Activated naive CD4-positive, alpha-beta T cell treated with anti-CD3 and anti-CD28 coated beads for 36 hours (primary cell): Measurements from ENCODE around the gene SLC23A1. TPM values are rescaled to one million over a fixed set of nuclear protein-coding genes. Genes with fewer than 3 reads are reported as not detected.
"Not testable (repeated sequence)": the region's sequence is repeated elsewhere in the genome, so short reads cannot be mapped to it uniquely, and the experiment has no call there.

Source experiments
- CTCF ChIA-PET: fragments of 350-600 bp; sonication (Branson Sonifier 250); formaldehyde crosslinking; loops from one replicate; lab custom pipeline; 2021; ENCODE audit warnings: antibody characterized with exemption; lab: Charles Lee
- DNase-seq: peaks from one replicate; pipeline ENCODE4 v3.0.0-alpha.2; 2020
- H3K27ac Mint-ChIP-seq: one replicate; pipeline ENCODE4 v1.8.0; 2021; ENCODE audit warnings: mild to moderate bottlenecking, mixed read lengths
- H3K27me3 Mint-ChIP-seq: one replicate; pipeline ENCODE4 v1.8.0; 2021; ENCODE audit warnings: low read depth, mixed read lengths
- H3K36me3 Mint-ChIP-seq: one replicate; pipeline ENCODE4 v1.8.0; 2021; ENCODE audit warnings: low read depth, mixed read lengths
- H3K4me1 Mint-ChIP-seq: one replicate; pipeline ENCODE4 v1.8.0; 2021; ENCODE audit warnings: low read depth, mixed read lengths
- H3K4me3 Mint-ChIP-seq: one replicate; pipeline ENCODE4 v1.8.0; 2021; ENCODE audit warnings: mild to moderate bottlenecking, moderate library complexity, mixed read lengths
- H3K9me3 Mint-ChIP-seq: one replicate; pipeline ENCODE4 v1.8.0; 2021; ENCODE audit warnings: mixed read lengths
- intact Hi-C: fragments of 100-400 bp; cut with micrococcal nuclease; formaldehyde crosslinking; loops from one replicate; pipeline ENCODE4 v1.15.1; 2023
- total RNA-seq, 2 experiments: library from RNA; stranded (reverse); gene quantifications; one replicate each; pipeline ENCODE4 v1.2.3, GENCODE V29; 2021

Gene SLC23A1
- total RNA-seq, 2 experiments from 2014 or later, result 0.62 TPM; not detected in 1

GRCh38 chr5:139347863-139348262 is 35.2 kb downstream of the SLC23A1 start:
- not testable (repeated sequence) for H3K27ac Mint-ChIP-seq
- CTCF ChIA-PET, result interaction anchor here (0.7 kb wide), 1 partner anchor 48 kb away, joined by 3 read pairs; no protein-coding TSS in a partner anchor

GRCh38 chr5:139345442-139345841 is 37.7 kb downstream of the SLC23A1 start:
- CTCF ChIA-PET, H3K4me3 Mint-ChIP-seq, H3K27ac Mint-ChIP-seq, DNase-seq, H3K36me3 Mint-ChIP-seq, intact Hi-C loops, H3K27me3 Mint-ChIP-seq, H3K9me3 Mint-ChIP-seq: not testable (repeated sequence)
- peaks cover 55% of the 10 kb centered on the region for H3K4me1 Mint-ChIP-seq

More at GRCh38 chr5:139347863-139348262, 35.2 kb downstream of the SLC23A1 start:
- H3K36me3 Mint-ChIP-seq, intact Hi-C loops, DNase-seq, H3K27me3 Mint-ChIP-seq, H3K4me3 Mint-ChIP-seq, H3K9me3 Mint-ChIP-seq: not testable (repeated sequence)
- peaks cover 52% of the 10 kb centered on the region for H3K4me1 Mint-ChIP-seq

DNA sequence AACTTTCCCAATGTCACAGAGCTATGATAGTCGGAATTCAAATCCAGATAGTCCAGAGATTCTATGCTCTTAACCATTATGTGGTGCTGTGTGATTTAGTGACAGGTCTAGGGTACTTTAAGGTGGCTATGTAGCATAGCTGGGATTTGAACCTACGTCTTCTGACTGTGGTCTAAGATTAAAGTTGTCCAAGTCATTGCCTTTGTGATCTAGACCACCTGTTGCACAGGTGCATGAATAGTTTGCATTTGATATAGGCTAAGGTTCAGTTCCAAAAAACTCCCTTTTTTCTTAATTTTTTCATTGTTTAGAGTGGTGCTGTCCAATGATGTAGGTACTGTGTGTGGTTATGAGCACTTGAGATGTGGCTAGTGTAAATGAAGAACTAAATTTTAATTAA is 38.9 kb downstream of the SLC23A1 start:
- Mint-ChIP-seq H3K27ac (no peak overlapping the region), H3K9me3 (no peaks in the 10 kb centered on the region), H3K4me1 (peaks cover 55% of the 10 kb centered on the region), H3K36me3 (peaks cover 7% of the 10 kb centered on the region), H3K27me3 (no peaks in the 10 kb centered on the region), H3K4me3 (peak overlapping the region; percentile 5)
- CTCF ChIA-PET, result interaction anchor here (0.7 to 0.9 kb wide), 2 partner anchors 72 to 733 kb away, joined by 3 read pairs; no protein-coding TSS in a partner anchor
- intact Hi-C loops, result no loop called here
- no peak for DNase-seq

- CTCF ChIA-PET, result no interaction called here
- peaks cover 50% of the 10 kb centered on the region for H3K4me1 Mint-ChIP-seq
- peak overlapping the region; percentile 99 for H3K27ac Mint-ChIP-seq
Measured at GRCh38 chr5:139343476-139343875, 39.6 kb downstream of the SLC23A1 start.

DNA sequence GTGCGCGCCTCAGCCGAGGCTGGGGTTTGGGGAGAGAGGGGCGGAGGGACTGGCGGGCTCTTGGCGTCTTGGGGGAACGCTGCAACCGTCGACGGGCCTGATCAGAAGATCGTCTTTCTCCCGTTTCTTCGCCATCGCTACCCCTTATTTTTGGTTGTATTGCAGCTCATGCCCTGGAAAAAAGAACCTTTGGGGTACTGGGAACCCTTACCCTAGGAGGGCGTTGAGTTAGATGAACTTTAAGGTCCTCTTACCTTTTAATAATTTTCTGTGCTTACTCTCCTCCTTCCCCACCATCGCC is 40.7 kb downstream of the SLC23A1 start:
- intact Hi-C loops, result loop anchor here (1.0 to 2.0 kb wide), 2 partner anchors 148 to 767 kb away; partner anchors contain the start of gene HSPA9
- CTCF ChIA-PET, result interaction anchor here (0.6 to 2.9 kb wide), 9 partner anchors 10 to 291 kb away, joined by 3 to 14 read pairs (median 4); partner anchors contain the start of gene MATR3
- H3K27ac Mint-ChIP-seq, result peak overlapping the region; percentile 99
- DNase-seq, result no peak
- H3K27me3 Mint-ChIP-seq, result no peaks in the 10 kb centered on the region
- H3K4me1 Mint-ChIP-seq, result peaks cover 49% of the 10 kb centered on the region
- H3K36me3 Mint-ChIP-seq, result peaks cover 7% of the 10 kb centered on the region
- H3K4me3 Mint-ChIP-seq, result peak overlapping the region; percentile 100
- no peaks in the 10 kb centered on the region for H3K9me3 Mint-ChIP-seq

More at GRCh38 chr5:139343476-139343875, 39.6 kb downstream of the SLC23A1 start:
- H3K27me3 Mint-ChIP-seq, result no peaks in the 10 kb centered on the region
- H3K36me3 Mint-ChIP-seq, result peaks cover 7% of the 10 kb centered on the region
- peak overlapping the region; percentile 100 for H3K4me3 Mint-ChIP-seq
- intact Hi-C loops, result loop anchor here (2.0 kb wide), 1 partner anchor 149 kb away; no protein-coding TSS in a partner anchor
- DNase-seq, result no peak
- H3K9me3 Mint-ChIP-seq, result no peaks in the 10 kb centered on the region

DNA sequence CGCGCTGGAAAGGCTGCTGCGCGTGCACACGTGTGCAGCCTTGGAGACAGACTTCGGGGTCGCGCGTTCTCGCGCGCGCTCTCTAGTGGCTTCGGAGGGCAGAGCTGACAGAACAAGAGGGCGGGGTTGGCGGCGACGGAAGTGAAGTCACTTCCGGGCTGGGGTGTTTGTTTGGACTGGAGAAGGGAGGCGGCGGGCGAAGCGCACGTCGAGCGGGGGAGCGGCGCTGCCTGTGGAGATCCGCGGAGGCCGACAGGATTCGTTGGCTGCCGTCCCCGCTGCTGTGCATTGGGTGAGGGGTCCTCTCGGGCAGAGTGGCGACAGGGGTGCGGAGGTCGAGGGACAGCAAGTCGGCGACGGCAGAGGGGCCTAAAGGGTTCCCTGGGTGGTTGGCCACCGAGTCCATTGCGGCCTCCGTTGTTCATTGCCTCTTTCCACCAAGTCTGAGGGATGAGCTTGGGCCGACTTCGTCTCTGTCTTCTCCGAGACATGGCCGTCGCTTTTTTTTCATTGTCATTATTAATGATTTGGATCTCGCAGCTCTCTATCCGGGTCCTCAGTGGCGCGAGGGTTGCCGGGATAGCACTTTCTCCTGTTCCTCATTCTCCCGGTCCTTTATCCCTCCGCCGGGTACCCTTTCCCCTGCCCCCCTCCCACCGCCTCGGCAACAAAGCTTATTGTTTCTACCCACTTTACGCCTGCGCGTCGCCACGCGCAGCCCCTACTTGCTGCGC is 41.2 kb downstream of the SLC23A1 start, which contains the start of gene PAIP2:
TSS of gene PAIP2 (plus strand) at position 166 of the 734 bp plus-strand sequence. CDS start 21,931 bp downstream, outside the sequence.
- Mint-ChIP-seq H3K9me3 (no peaks in the 10 kb centered on the region), H3K27me3 (no peaks in the 10 kb centered on the region), H3K4me1 (peaks cover 48% of the 10 kb centered on the region), H3K36me3 (peaks cover 5% of the 10 kb centered on the region), H3K27ac (peak within 1 kb of the TSS; percentile 99), H3K4me3 (peak within 1 kb of the TSS; percentile 100)
- intact Hi-C loops, result loop anchor here (1.0 to 2.0 kb wide), 8 partner anchors 49 to 767 kb away; partner anchors contain the start of genes HSPA9, MATR3, SPATA24 and UBE2D2
- CTCF ChIA-PET, result interaction anchor here (0.6 to 2.9 kb wide), 11 partner anchors 9 to 292 kb away, joined by 3 to 14 read pairs (median 4); partner anchors contain the start of gene MATR3
- peak; percentile 99 for DNase-seq

GRCh38 chr5:139341187-139341688 is 41.9 kb downstream of the SLC23A1 start:
- intact Hi-C loops, result loop anchor here (1.0 kb wide), 6 partner anchors 48 to 220 kb away; partner anchors contain the start of genes MATR3, SPATA24 and UBE2D2
- no peaks in the 10 kb centered on the region for H3K9me3 Mint-ChIP-seq
- peaks cover 50% of the 10 kb centered on the region for H3K4me1 Mint-ChIP-seq
- H3K27ac Mint-ChIP-seq, result peak overlapping the region; percentile 99
- peak; percentile 6 for DNase-seq
- peak overlapping the region; percentile 100 for H3K4me3 Mint-ChIP-seq
- peaks cover 5% of the 10 kb centered on the region for H3K36me3 Mint-ChIP-seq
- no peaks in the 10 kb centered on the region for H3K27me3 Mint-ChIP-seq
- CTCF ChIA-PET, result interaction anchor here (0.7 to 2.9 kb wide), 7 partner anchors 9 to 69 kb away, joined by 3 to 14 read pairs (median 4); partner anchors contain the start of gene MATR3

DNA sequence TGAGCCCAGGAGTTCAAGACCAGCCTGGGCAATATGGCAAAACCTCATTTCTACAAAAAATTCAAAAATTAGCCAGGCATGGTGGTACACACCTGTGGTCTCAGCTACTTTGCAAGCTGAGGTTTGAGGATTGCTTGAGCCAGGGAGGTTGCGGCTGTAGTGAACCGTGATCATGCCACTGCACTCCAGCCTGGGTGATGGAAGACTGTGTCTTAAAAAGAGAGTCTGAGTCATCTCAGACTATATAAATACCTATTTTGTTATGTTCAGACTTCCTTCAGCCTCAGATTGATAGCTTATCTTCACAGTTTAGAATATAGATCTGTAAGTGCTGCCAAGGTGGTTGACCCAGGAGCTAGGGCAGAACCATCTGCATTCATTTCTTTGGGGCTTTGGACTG is 43.0 kb downstream of the SLC23A1 start:
- peaks cover 2% of the 10 kb centered on the region for H3K36me3 Mint-ChIP-seq
- intact Hi-C loops, result no loop called here
- H3K27ac Mint-ChIP-seq, result no peak overlapping the region
- H3K4me3 Mint-ChIP-seq, result no peak overlapping the region
- DNase-seq, result no peak
- H3K4me1 Mint-ChIP-seq, result peaks cover 53% of the 10 kb centered on the region
- H3K27me3 Mint-ChIP-seq, result no peaks in the 10 kb centered on the region
- CTCF ChIA-PET, result interaction anchor here (2.9 kb wide), 1 partner anchor 64 kb away, joined by 14 read pairs; no protein-coding TSS in a partner anchor
- H3K9me3 Mint-ChIP-seq, result no peaks in the 10 kb centered on the region

GRCh38 chr5:139335811-139336210 is 47.3 kb downstream of the SLC23A1 start:
- H3K36me3 Mint-ChIP-seq, result peaks cover 9% of the 10 kb centered on the region
- no peaks in the 10 kb centered on the region for H3K27me3 Mint-ChIP-seq
- CTCF ChIA-PET, result interaction anchor here (0.6 kb wide), 2 partner anchors 142 to 398 kb away, joined by 3 to 4 read pairs; no protein-coding TSS in a partner anchor
- no peaks in the 10 kb centered on the region for H3K9me3 Mint-ChIP-seq
- DNase-seq, result peak; percentile 18
- peak overlapping the region; percentile 65 for H3K27ac Mint-ChIP-seq
- peaks cover 23% of the 10 kb centered on the region for H3K4me1 Mint-ChIP-seq
- intact Hi-C loops, result no loop called here
- no peak overlapping the region for H3K4me3 Mint-ChIP-seq

Other genes with a start within 250 kb of the SLC23A1 start
- 10 to 100 TPM; 21.4 to 29.6 TPM for gene SIL1, start 184.9 kb downstream of the SLC23A1 start, total RNA-seq
- gene MATR3, start 89.6 kb downstream of the SLC23A1 start, total RNA-seq, result 100 to 1,000 TPM; 137 to 164 TPM
- gene PAIP2, start 41.4 kb downstream of the SLC23A1 start, total RNA-seq, result 10 to 100 TPM; 68.8 to 74.3 TPM
- 1 to 10 TPM; 2.0 to 2.8 TPM for gene MZB1, start 6.6 kb upstream of the SLC23A1 start, total RNA-seq
- gene PROB1, start 11.8 kb upstream of the SLC23A1 start, total RNA-seq, result 1 to 10 TPM; 1.1 to 1.2 TPM
- 1 to 10 TPM; 6.0 to 7.4 TPM for gene SPATA24, start 20.8 kb upstream of the SLC23A1 start, total RNA-seq
- gene DNAJC18, start 56.2 kb upstream of the SLC23A1 start, total RNA-seq, result 10 to 100 TPM; 18.1 to 18.8 TPM
- under 1 TPM; 0.74 to 0.81 TPM for gene ECSCR, start 79.4 kb upstream of the SLC23A1 start, total RNA-seq
- under 1 TPM; 0.14 to 0.37 TPM for gene SMIM33, start 87.7 kb upstream of the SLC23A1 start, total RNA-seq
- gene STING1, start 99.5 kb upstream of the SLC23A1 start, total RNA-seq, result 100 to 1,000 TPM; 136 to 140 TPM
- 100 to 1,000 TPM; 221 to 243 TPM for gene UBE2D2, start 178.0 kb upstream of the SLC23A1 start, total RNA-seq